Mucosa of rectum (tissue), 2 donors: ENCODE results near the gene CRY1.
A peak's percentile ranks its signal among the peaks of the same experiment; 100 is the strongest.

Source experiments
- H3K27ac ChIP-seq, 2 donors: one replicate each; pipeline ENCODE4 v1.7.0; 2013; ENCODE audit warnings: inconsistent platforms in 2 of 2, low read depth in 2 of 2, low read length in 2 of 2
- H3K27me3 ChIP-seq, 2 donors: one replicate each; pipeline ENCODE4 v1.7.0; 2013; ENCODE audit warnings: low read length in 2 of 2; ENCODE audit not compliant: control insufficient read depth in 2 of 2, insufficient read depth in 2 of 2
- H3K36me3 ChIP-seq, 2 donors: one replicate each; pipeline ENCODE4 v1.7.0; 2013; ENCODE audit warnings: low read length in 2 of 2; ENCODE audit not compliant: control insufficient read depth in 2 of 2, insufficient read depth in 2 of 2
- H3K4me1 ChIP-seq, 2 donors: one replicate each; pipeline ENCODE4 v1.7.0; 2013; ENCODE audit warnings: low read length in 2 of 2, mild to moderate bottlenecking in 1 of 2; ENCODE audit not compliant: control insufficient read depth in 2 of 2, insufficient read depth in 2 of 2
- H3K4me3 ChIP-seq, 2 donors: one replicate each; pipeline ENCODE4 v1.7.0; 2013; ENCODE audit warnings: low read length in 2 of 2
- H3K9ac ChIP-seq, 2 donors: one replicate each; pipeline ENCODE4 v1.7.0; 2013; ENCODE audit warnings: low read length in 2 of 2, low read depth in 1 of 2, mild to moderate bottlenecking in 1 of 2
- H3K9me3 ChIP-seq, 2 donors: one replicate each; pipeline ENCODE4 v1.7.0; 2013; ENCODE audit warnings: low read length in 2 of 2; ENCODE audit not compliant: control insufficient read depth in 2 of 2
- donor health status: healthy.
- donor health status: Normal muscosa, but diverticular disease.

The CRY1 gene

GRCh38 chr12:107094183-107094448 is 767 bp upstream of the CRY1 start:
- Histone ChIP-seq H3K4me3 (peak overlapping the region; percentile 92 to 94), H3K27me3 (no peaks in the 10 kb centered on the region), H3K9ac (peak overlapping the region; percentile 68 to 87), H3K36me3 (no peaks in the 10 kb centered on the region), H3K27ac (peak overlapping the region; percentile 95 to 97), H3K9me3 (no peaks in the 10 kb centered on the region), H3K4me1 (peaks cover 15 to 21% of the 10 kb centered on the region in 2 donors)

- Histone ChIP-seq H3K27ac (peak overlapping the region; percentile 95 to 97), H3K4me1 (peaks cover 15 to 21% of the 10 kb centered on the region in 2 donors), H3K9me3 (no peaks in the 10 kb centered on the region), H3K36me3 (no peaks in the 10 kb centered on the region), H3K27me3 (no peaks in the 10 kb centered on the region), H3K4me3 (peak overlapping the region; percentile 92 to 94), H3K9ac (peak overlapping the region; percentile 83 to 87)
Observed at GRCh38 chr12:107092669-107093416, 506 bp downstream of the CRY1 start.

GRCh38 chr12:107091989-107092641 is 1.2 kb downstream of the CRY1 start:
- peaks cover 15 to 21% of the 10 kb centered on the region in 2 donors for H3K4me1 ChIP-seq
- H3K36me3 ChIP-seq = no peaks in the 10 kb centered on the region
- peak overlapping the region; percentile 83 to 87 for H3K9ac ChIP-seq
- peak overlapping the region; percentile 95 to 97 for H3K27ac ChIP-seq
- no peaks in the 10 kb centered on the region for H3K9me3 ChIP-seq
- H3K27me3 ChIP-seq = no peaks in the 10 kb centered on the region
- H3K4me3 ChIP-seq = peak overlapping the region; percentile 92 to 94

GRCh38 chr12:107091381-107091780 is 2.0 kb downstream of the CRY1 start:
- peak overlapping the region in 1 of 2 donors; percentile 97 for H3K27ac ChIP-seq
- H3K9me3 ChIP-seq = no peaks in the 10 kb centered on the region
- peaks cover 15 to 21% of the 10 kb centered on the region in 2 donors for H3K4me1 ChIP-seq
- H3K4me3 ChIP-seq = peak overlapping the region in 1 of 2 donors; percentile 92
- no peaks in the 10 kb centered on the region for H3K27me3 ChIP-seq
- H3K9ac ChIP-seq = peak overlapping the region; percentile 1 to 87
- H3K36me3 ChIP-seq = no peaks in the 10 kb centered on the region

GRCh38 chr12:107090711-107091110 is 2.6 kb downstream of the CRY1 start:
- H3K9me3 ChIP-seq = no peaks in the 10 kb centered on the region
- no peak overlapping the region for H3K4me3 ChIP-seq
- no peak overlapping the region for H3K27ac ChIP-seq
- H3K4me1 ChIP-seq = peaks cover 15 to 21% of the 10 kb centered on the region in 2 donors
- H3K9ac ChIP-seq = no peak overlapping the region
- H3K27me3 ChIP-seq = no peaks in the 10 kb centered on the region
- no peaks in the 10 kb centered on the region for H3K36me3 ChIP-seq

GRCh38 chr12:107088912-107089311 is 4.4 kb downstream of the CRY1 start:
- H3K4me1 ChIP-seq = peaks cover 10 to 16% of the 10 kb centered on the region in 2 donors
- no peak overlapping the region for H3K27ac ChIP-seq
- no peak overlapping the region for H3K4me3 ChIP-seq
- no peaks in the 10 kb centered on the region for H3K9me3 ChIP-seq
- H3K27me3 ChIP-seq = no peaks in the 10 kb centered on the region
- H3K36me3 ChIP-seq = no peaks in the 10 kb centered on the region
- no peak overlapping the region for H3K9ac ChIP-seq

GRCh38 chr12:107086314-107086713 is 7.0 kb downstream of the CRY1 start:
- no peak overlapping the region for H3K9ac ChIP-seq
- no peaks in the 10 kb centered on the region for H3K9me3 ChIP-seq
- H3K27ac ChIP-seq = no peak overlapping the region
- no peak overlapping the region for H3K4me3 ChIP-seq
- H3K4me1 ChIP-seq = peaks cover under 1 to 2% of the 10 kb centered on the region in 2 donors
- H3K27me3 ChIP-seq = no peaks in the 10 kb centered on the region
- no peaks in the 10 kb centered on the region for H3K36me3 ChIP-seq

- Histone ChIP-seq H3K9me3 (no peaks in the 10 kb centered on the region), H3K4me1 (no peaks in the 10 kb centered on the region), H3K27ac (no peak overlapping the region)
Observed at GRCh38 chr12:107081778-107082177, 11.6 kb downstream of the CRY1 start.

GRCh38 chr12:107080299-107080698 is 13.1 kb downstream of the CRY1 start:
- no peak overlapping the region for H3K9ac ChIP-seq
- H3K4me1 ChIP-seq = no peaks in the 10 kb centered on the region
- no peak overlapping the region for H3K4me3 ChIP-seq
- H3K27me3 ChIP-seq = no peaks in the 10 kb centered on the region
- H3K36me3 ChIP-seq = no peaks in the 10 kb centered on the region
- H3K27ac ChIP-seq = no peak overlapping the region
- no peaks in the 10 kb centered on the region for H3K9me3 ChIP-seq

More at GRCh38 chr12:107081778-107082177, 11.6 kb downstream of the CRY1 start:
- Histone ChIP-seq H3K9ac (no peak overlapping the region), H3K27me3 (no peaks in the 10 kb centered on the region), H3K4me3 (no peak overlapping the region), H3K36me3 (no peaks in the 10 kb centered on the region)

GRCh38 chr12:107079172-107080011 is 14.0 kb downstream of the CRY1 start:
- no peaks in the 10 kb centered on the region for H3K27me3 ChIP-seq
- H3K4me3 ChIP-seq = no peak overlapping the region
- H3K4me1 ChIP-seq = no peaks in the 10 kb centered on the region
- no peak overlapping the region for H3K27ac ChIP-seq
- H3K9ac ChIP-seq = no peak overlapping the region
- H3K36me3 ChIP-seq = no peaks in the 10 kb centered on the region
- H3K9me3 ChIP-seq = no peaks in the 10 kb centered on the region
